Measurements from ENCODE around the gene FCRL3. TPM values are rescaled to one million over a fixed set of nuclear protein-coding genes. Genes with fewer than 3 reads are reported as not detected.

FCRL3 gene
- total RNA-seq: 1 to 10 TPM in 1 of 4 donors, under 1 TPM in 1, not detected in 2; 0.44 to 1.9 TPM

DNA sequence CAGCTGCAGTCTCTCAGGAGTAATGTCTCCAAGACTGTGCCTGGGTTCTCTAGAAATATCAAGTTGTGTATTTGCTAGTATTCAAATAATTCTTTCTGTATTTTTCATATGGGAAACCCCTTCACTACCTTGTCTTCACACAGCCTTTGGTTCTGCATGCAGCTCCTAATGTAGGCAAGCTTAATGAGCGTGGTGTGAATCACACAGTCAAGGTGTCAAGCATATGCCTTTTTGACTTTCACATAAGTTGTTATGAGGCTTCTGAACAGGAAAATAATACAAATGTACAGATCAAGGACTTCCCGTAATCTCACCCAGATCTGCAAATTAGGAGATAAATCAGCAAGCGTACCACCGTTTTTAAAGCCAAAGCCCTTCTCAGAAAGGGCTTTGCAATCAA, at the start of gene FCRL3:
Gene FCRL3 (minus strand): TSS at position 38 of the 400 bp plus-strand sequence. CDS start 280 bp downstream, outside the sequence.
- TF ChIP-seq, protein P1, sequence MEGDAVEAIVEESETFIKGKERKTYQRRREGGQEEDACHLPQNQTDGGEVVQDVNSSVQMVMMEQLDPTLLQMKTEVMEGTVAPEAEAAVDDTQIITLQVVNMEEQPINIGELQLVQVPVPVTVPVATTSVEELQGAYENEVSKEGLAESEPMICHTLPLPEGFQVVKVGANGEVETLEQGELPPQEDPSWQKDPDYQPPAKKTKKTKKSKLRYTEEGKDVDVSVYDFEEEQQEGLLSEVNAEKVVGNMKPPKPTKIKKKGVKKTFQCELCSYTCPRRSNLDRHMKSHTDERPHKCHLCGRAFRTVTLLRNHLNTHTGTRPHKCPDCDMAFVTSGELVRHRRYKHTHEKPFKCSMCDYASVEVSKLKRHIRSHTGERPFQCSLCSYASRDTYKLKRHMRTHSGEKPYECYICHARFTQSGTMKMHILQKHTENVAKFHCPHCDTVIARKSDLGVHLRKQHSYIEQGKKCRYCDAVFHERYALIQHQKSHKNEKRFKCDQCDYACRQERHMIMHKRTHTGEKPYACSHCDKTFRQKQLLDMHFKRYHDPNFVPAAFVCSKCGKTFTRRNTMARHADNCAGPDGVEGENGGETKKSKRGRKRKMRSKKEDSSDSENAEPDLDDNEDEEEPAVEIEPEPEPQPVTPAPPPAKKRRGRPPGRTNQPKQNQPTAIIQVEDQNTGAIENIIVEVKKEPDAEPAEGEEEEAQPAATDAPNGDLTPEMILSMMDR (IDR thresholded peaks at IDR 0.05; ENCODE audit: low read depth): no peak

DNA sequence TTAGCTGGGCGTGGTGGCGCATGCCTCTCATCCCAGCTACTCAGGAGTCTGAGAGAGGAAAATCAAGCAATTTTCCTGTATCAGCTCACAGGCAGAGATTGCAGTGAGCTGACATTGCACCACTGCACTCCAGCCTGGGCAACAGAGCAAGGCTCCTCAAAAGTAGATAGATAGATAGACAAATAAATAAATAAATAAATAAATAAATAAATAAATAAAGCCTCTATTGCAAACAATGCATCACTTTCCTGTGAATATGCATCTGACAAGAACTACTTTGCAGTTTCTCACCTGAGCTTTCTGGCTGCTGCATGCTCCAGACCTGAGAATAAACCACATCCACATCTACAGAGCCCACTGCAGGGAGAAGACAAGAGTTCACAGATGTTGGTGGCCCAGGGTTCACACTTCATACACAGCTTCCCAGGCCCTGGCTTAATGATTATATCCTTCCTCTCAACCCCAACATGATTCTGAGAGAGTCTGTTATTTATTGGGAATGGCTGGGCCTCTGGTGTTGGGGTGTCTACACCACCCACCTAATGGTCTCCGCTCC, 47.8 kb upstream of the FCRL3 start:
- TF ChIP-seq, protein P1 (IDR thresholded peaks at IDR 0.05; ENCODE audit: low read depth): no peak

- TF ChIP-seq, protein P1 (IDR thresholded peaks at IDR 0.05; ENCODE audit: low read depth): no peak
Observed at GRCh38 chr1:157739229-157739901, 38.8 kb upstream of the FCRL3 start.

DNA sequence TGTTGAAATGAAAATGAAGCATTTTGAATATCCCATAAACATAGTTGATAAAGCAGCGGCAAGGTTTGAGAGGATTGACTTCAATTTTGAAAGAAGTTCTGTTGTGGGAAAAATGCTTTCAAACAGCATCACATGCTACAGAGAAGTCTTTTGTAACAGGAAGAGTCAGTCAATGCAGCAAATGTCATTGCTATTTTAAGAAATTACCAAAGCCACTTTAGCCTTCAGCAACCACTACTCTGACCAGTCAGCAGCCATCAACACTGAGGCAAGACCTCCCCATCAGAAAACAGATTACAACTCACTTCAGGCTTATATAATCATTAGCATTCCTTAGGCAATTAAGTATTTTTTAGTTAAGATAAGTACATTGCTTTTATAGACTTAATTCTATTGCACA, 33.8 kb upstream of the FCRL3 start:
- TF ChIP-seq, protein P1 (IDR thresholded peaks at IDR 0.05; ENCODE audit: low read depth): no peak

GRCh38 chr1:157732755-157733154, 32.2 kb upstream of the FCRL3 start:
- TF ChIP-seq, protein P1 (IDR thresholded peaks at IDR 0.05; ENCODE audit: low read depth): no peak

GRCh38 chr1:157725221-157725577, 24.6 kb upstream of the FCRL3 start:
- TF ChIP-seq, protein P1 (IDR thresholded peaks at IDR 0.05; ENCODE audit: low read depth): no peak

DNA sequence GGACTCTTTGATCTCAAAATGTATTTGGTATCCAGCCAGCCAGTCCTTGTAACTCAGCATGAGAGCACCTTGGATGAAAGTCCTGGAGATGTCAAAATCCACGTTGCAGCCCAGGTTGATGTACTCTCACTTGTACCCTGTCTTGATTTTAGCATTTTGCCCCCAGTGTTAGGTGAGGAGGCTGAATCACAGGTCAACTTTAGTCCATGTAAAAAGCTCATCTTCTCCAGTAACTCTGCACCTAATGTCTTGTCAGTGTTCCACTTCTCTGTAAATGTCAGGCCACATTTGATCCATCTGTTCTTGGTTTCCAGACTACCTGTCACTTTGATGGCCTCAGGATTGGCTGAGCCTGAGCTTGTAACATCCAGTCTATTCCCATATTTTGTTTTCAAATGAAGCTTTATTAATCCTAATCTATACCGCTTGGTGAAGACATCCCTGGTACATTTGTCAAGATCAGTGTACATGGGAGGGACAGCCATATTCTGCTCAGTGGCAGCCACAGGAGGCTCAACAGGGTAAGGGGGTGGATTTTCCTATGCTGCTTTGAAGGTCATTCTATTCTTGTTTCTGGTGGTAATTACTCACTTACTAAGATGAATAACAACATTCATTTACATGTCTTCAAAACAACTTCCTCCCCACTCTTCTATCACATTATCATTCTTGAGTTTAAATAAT, 24.1 kb upstream of the FCRL3 start:
- TF ChIP-seq, protein P1 (IDR thresholded peaks at IDR 0.05; ENCODE audit: low read depth): no peak

All from subcutaneous adipose tissue (tissue), 4 donors.